Keratinocyte (primary cell): ENCODE results near the gene CCL22. TPM values are rescaled to one million over a fixed set of nuclear protein-coding genes. Genes with fewer than 3 reads are reported as not detected.
"Not testable (repeated sequence)": the region's sequence is repeated elsewhere in the genome, so short reads cannot be mapped to it uniquely, and the experiment has no call there.

Source experiments
- DNase-seq: peaks from one replicate; pipeline ENCODE4 v3.0.0-alpha.2; 2011; ENCODE audit warnings: low read depth, missing footprints, low spot score
- FAIRE-seq: peaks from 2 replicates; lab custom pipeline; 2011; peaks lifted over from hg19 to GRCh38; lab: Jason Lieb, UNC
- H2AFZ ChIP-seq: 2 replicates; pipeline ENCODE4 v1.6.0; 2012; ENCODE audit warnings: low read length, control low read depth, inconsistent platforms; ENCODE audit not compliant: control insufficient read depth
- H3K27ac ChIP-seq: 2 replicates; pipeline ENCODE4 v1.5.1; 2011; ENCODE audit warnings: low read length; ENCODE audit not compliant: control insufficient read depth, insufficient read depth
- H3K27me3 ChIP-seq: 3 replicates; pipeline ENCODE4 v1.6.0; 2011; ENCODE audit warnings: low read length; ENCODE audit not compliant: control insufficient read depth, insufficient read depth; ENCODE audit errors: extremely low read depth
- H3K36me3 ChIP-seq, 2 experiments: 2 replicates in 1 of 2; 3 replicates in 1 of 2; pipeline ENCODE4 v1.5.1; 2011; ENCODE audit warnings: low read length in 2 of 2, mild to moderate bottlenecking in 1 of 2; ENCODE audit not compliant: control insufficient read depth in 2 of 2, insufficient read depth in 2 of 2; ENCODE audit errors: extremely low read depth in 1 of 2
- H3K4me1 ChIP-seq: 3 replicates; pipeline ENCODE4 v1.5.1; 2011; ENCODE audit warnings: low read length; ENCODE audit not compliant: control insufficient read depth, insufficient read depth; ENCODE audit errors: extremely low read depth
- H3K4me2 ChIP-seq: 3 replicates; pipeline ENCODE4 v1.6.0; 2011; ENCODE audit warnings: low read depth, low read length; ENCODE audit not compliant: control insufficient read depth, insufficient read depth; ENCODE audit errors: extremely low read depth
- H3K4me3 ChIP-seq, 3 experiments: fragments of 200-600 bp in 1 of 3; sonication (generic) in 1 of 3; 2 replicates in 2 of 3; 3 replicates in 1 of 3; pipeline ENCODE4 v1.5.1; 2011 to 2016; ENCODE audit warnings: low read length in 3 of 3, mild to moderate bottlenecking in 3 of 3, control low read depth in 2 of 3, inconsistent platforms in 1 of 3, low read depth in 1 of 3, mixed read lengths in 1 of 3, mixed run types in 1 of 3, moderate library complexity in 1 of 3; ENCODE audit not compliant: control insufficient read depth in 2 of 3, insufficient read depth in 2 of 3; ENCODE audit errors: extremely low read depth in 1 of 3
- H3K79me2 ChIP-seq: 2 replicates; pipeline ENCODE4 v1.6.0; 2012; ENCODE audit warnings: low read length; ENCODE audit not compliant: control insufficient read depth, insufficient read depth
- H3K9ac ChIP-seq: 3 replicates; pipeline ENCODE4 v1.6.0; 2011; ENCODE audit warnings: low read length; ENCODE audit not compliant: control insufficient read depth, insufficient read depth; ENCODE audit errors: extremely low read depth
- H3K9me1 ChIP-seq: 3 replicates; pipeline ENCODE4 v1.6.0; 2011; ENCODE audit warnings: low read length; ENCODE audit not compliant: control insufficient read depth, insufficient read depth; ENCODE audit errors: extremely low read depth
- H3K9me3 ChIP-seq: 2 replicates; pipeline ENCODE4 v1.5.1; 2012; ENCODE audit warnings: low read depth, low read length; ENCODE audit not compliant: control insufficient read depth
- H4K20me1 ChIP-seq: 3 replicates; pipeline ENCODE4 v1.6.0; 2011; ENCODE audit warnings: low read length; ENCODE audit not compliant: control insufficient read depth, insufficient read depth; ENCODE audit errors: extremely low read depth
- CTCF ChIP-seq, 3 experiments: IDR thresholded peaks in 1 of 3; conservative IDR thresholded peaks in 1 of 3; optimal IDR thresholded peaks in 1 of 3; 2 replicates in 2 of 3; 3 replicates in 1 of 3; pipeline versions ENCODE3 to v1.5.1; 2011; ENCODE audit warnings: low read length in 3 of 3, mild to moderate bottlenecking in 3 of 3, moderate library complexity in 2 of 3, control low read depth in 1 of 3, inconsistent platforms in 1 of 3; ENCODE audit not compliant: insufficient read depth in 2 of 3; ENCODE audit errors: extremely low read depth in 1 of 3
- EZH2 ChIP-seq: IDR thresholded peaks from one replicate; pipeline ENCODE4 v1.6.1; 2012; ENCODE audit warnings: inconsistent platforms, mild to moderate bottlenecking, low read length, moderate library complexity
- dilution Hi-C: fragments of 300-500 bp; cut with MboI; formaldehyde crosslinking; loops from one replicate; pipeline ENCODE4 v1.7.0; 2020; ENCODE audit warnings: low sequenced_read_pairs; ENCODE audit not compliant: extremely low pct_ligation_motif_present
- polyA plus RNA-seq, 5 experiments: library from polyadenylated mRNA; depleted of rRNA in 3 of 5; stranded (reverse) in 3 of 5; stranded (forward) in 1 of 5; unstranded in 1 of 5; fragments of >200 nt; gene quantifications; 1 replicate in 1 of 5; 2 replicates in 3 of 5; 3 replicates in 1 of 5; pipeline versions ENCODE4 v1.2.1 to v1.2.3, GENCODE V29; 2011 to 2012; ENCODE audit warnings: missing spikeins in 2 of 5, low read depth in 1 of 5, low replicate concordance in 1 of 5

Gene CCL22
- polyA plus RNA-seq, 1 donor (not counting 4 experiments of a cell fraction or from before 2014, with no cell fraction given): not detected

- dilution Hi-C loops: loop anchor here (10.0 kb wide), 1 partner anchor 74 kb away; no protein-coding TSS in a partner anchor
- DNase-seq (no peak), FAIRE-seq (no peak)
- H3K36me3 ChIP-seq: no peaks in the 10 kb centered on the region
- peak overlapping the region; percentile 34 for H3K4me2 ChIP-seq
- H3K9ac ChIP-seq: no peak overlapping the region
- H3K4me3 ChIP-seq: no peak overlapping the region
- H3K9me3 ChIP-seq: no peaks in the 10 kb centered on the region
- TF ChIP-seq EZH2 (no peak), CTCF (optimal IDR thresholded peaks at IDR 0.05 in 1 of 3, IDR thresholded peaks at IDR 0.05 in 1 of 3, conservative IDR thresholded peaks at IDR 0.05 in 1 of 3; ENCODE audit: extremely low read depth in 1 of 3, insufficient read depth in 2 of 3, low read length in 3 of 3) (no peak)
- H3K27ac ChIP-seq: peak overlapping the region; percentile 52
- H4K20me1 ChIP-seq: no peaks in the 10 kb centered on the region
- H3K9me1 ChIP-seq: no peaks in the 10 kb centered on the region
- H3K27me3 ChIP-seq: no peaks in the 10 kb centered on the region
- no peak overlapping the region for H2AFZ ChIP-seq
- H3K79me2 ChIP-seq: no peaks in the 10 kb centered on the region
- H3K4me1 ChIP-seq: peaks cover 27% of the 10 kb centered on the region
Measured at GRCh38 chr16:57341062-57341440, 17.5 kb upstream of the CCL22 start.

- Histone ChIP-seq H3K27me3 (no peaks in the 10 kb centered on the region), H3K9me1 (no peaks in the 10 kb centered on the region), H3K9me3 (no peaks in the 10 kb centered on the region), H3K9ac (no peak overlapping the region), H4K20me1 (no peaks in the 10 kb centered on the region), H3K4me1 (peaks cover 27% of the 10 kb centered on the region), H3K79me2 (no peaks in the 10 kb centered on the region), H3K4me2 (peak overlapping the region; percentile 34), H3K4me3 (no peak overlapping the region), H3K36me3 (no peaks in the 10 kb centered on the region), H2AFZ (no peak overlapping the region), H3K27ac (peak overlapping the region; percentile 52)
- peak; percentile 97 for DNase-seq
- dilution Hi-C loops: loop anchor here (10.0 kb wide), 1 partner anchor 73 kb away; no protein-coding TSS in a partner anchor
- TF ChIP-seq CTCF (optimal IDR thresholded peaks at IDR 0.05 in 1 of 3, IDR thresholded peaks at IDR 0.05 in 1 of 3, conservative IDR thresholded peaks at IDR 0.05 in 1 of 3; ENCODE audit: extremely low read depth in 1 of 3, insufficient read depth in 2 of 3, low read length in 3 of 3) (no peak), EZH2 (no peak)
- FAIRE-seq: peak; percentile 94
Measured at GRCh38 chr16:57341441-57342303, 16.9 kb upstream of the CCL22 start.

- H3K9me3 ChIP-seq, H2AFZ ChIP-seq, H3K4me3 ChIP-seq, H3K9ac ChIP-seq, H3K9me1 ChIP-seq, FAIRE-seq, DNase-seq, H3K27ac ChIP-seq, H3K27me3 ChIP-seq, H3K79me2 ChIP-seq, H3K4me2 ChIP-seq, H3K36me3 ChIP-seq, H4K20me1 ChIP-seq: not testable (repeated sequence)
- dilution Hi-C loops: loop anchor here (10.0 kb wide), 1 partner anchor 72 kb away; no protein-coding TSS in a partner anchor
- peaks cover 27% of the 10 kb centered on the region for H3K4me1 ChIP-seq
Measured at GRCh38 chr16:57342606-57343005, 16.0 kb upstream of the CCL22 start.
